Loucy (cell line): ENCODE results near the gene CAMTA2.

ENCODE experiments used
- EZH2phosphoT487 ChIP-seq: fragments of 200-600 bp; IDR thresholded peaks from 2 replicates; pipeline ENCODE4 v1.6.1; 2018; ENCODE audit warnings: antibody characterized with exemption, mild to moderate bottlenecking, moderate library complexity, borderline replicate concordance
- TF ChIP-seq, protein P1 (sequence below): fragments of 200-600 bp; sonication (generic); conservative IDR thresholded peaks from 2 replicates; pipeline ENCODE4 v1.5.1; 2014; ENCODE audit warnings: mild to moderate bottlenecking, antibody characterized with exemption, low read length

DNA sequence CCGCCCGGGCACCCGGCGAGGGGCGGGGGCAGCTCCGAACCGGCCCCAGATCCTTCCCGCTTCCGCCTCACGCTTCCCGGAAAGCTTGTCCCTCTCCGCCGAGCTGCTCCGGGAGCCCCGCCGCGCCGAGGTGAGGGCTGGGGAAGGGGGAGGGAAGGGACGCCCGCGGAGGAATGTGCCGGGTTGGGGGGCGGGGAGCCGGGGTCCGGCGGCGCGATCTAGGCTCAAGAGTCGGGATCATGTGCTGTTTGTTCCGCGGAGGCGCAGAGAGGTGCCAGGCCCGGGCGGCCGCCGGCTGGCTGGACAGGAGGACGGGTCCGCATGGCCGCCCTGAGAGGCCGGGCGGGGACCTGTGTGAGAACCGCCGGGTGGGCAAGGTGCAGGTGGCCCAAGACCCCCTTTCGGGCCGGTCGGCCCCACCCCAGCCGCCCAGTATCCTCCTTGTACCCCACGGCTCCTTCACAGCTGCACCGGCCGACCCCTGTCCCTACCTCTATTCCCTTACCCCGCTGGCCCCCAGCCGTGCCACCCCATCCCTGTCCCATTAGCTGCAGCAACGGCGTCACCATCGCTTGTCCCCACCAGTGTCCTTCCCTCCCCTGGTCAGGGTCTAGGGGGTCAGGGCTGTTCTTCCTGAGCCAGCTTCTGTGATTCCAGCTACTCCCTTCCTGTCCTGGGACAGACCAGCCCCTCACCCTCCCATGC, 10.7 kb upstream of the CAMTA2 start:
- TF ChIP-seq, protein P1, sequence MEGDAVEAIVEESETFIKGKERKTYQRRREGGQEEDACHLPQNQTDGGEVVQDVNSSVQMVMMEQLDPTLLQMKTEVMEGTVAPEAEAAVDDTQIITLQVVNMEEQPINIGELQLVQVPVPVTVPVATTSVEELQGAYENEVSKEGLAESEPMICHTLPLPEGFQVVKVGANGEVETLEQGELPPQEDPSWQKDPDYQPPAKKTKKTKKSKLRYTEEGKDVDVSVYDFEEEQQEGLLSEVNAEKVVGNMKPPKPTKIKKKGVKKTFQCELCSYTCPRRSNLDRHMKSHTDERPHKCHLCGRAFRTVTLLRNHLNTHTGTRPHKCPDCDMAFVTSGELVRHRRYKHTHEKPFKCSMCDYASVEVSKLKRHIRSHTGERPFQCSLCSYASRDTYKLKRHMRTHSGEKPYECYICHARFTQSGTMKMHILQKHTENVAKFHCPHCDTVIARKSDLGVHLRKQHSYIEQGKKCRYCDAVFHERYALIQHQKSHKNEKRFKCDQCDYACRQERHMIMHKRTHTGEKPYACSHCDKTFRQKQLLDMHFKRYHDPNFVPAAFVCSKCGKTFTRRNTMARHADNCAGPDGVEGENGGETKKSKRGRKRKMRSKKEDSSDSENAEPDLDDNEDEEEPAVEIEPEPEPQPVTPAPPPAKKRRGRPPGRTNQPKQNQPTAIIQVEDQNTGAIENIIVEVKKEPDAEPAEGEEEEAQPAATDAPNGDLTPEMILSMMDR: no peak
- no peak for TF ChIP-seq EZH2phosphoT487
